Left cardiac atrium (tissue), 4 donors: ENCODE measurements around the gene SDK1. TPM values are rescaled to one million over a fixed set of nuclear protein-coding genes. Genes with fewer than 3 reads are reported as not detected.
"Not testable (repeated sequence)": the region's sequence is repeated elsewhere in the genome, so short reads cannot be mapped to it uniquely, and the experiment has no call there.

Source experiments
- ATAC-seq, 2 donors: fragments of 200-7000 bp; cut with Tn5 transposase; one replicate each; pipeline ENCODE4 v1.9.1; 2020; ENCODE audit warnings: mild to moderate bottlenecking in 2 of 2, moderate library complexity in 2 of 2
- DNase-seq: peaks from one replicate; pipeline ENCODE4 v3.0.0-alpha.2; 2020
- intact Hi-C, 2 donors: fragments of 100-400 bp; cut with DNase I; formaldehyde crosslinking; loops; one replicate each; pipeline versions ENCODE4 v1.14.1 to v1.15.1; 2022 to 2023
- total RNA-seq, 2 donors: library from RNA; stranded (reverse); fragmentation: NEBNext Ultra II Directional; extraction: Animal tissue kit (Norgen Biotek cat#: 25700); gene quantifications; one replicate each; pipeline ENCODE4 v1.2.1, GENCODE V29; 2021
- donor health status: DM: no; HTN: yes; CAD: no.
- donor health status: DM: no; HTN: yes; CAD: no; lungs with severe emphysema.
- donor health status: DM: yes; HTN: yes; CAD: no.
- donor health status: Dilated cardiomyopathy.

The SDK1 gene
- total RNA-seq, 2 donors from 2014 or later, result 2.0 to 2.8 TPM

- no peak for ATAC-seq
- intact Hi-C loops, result no loop called here
- DNase-seq, result no peak
These were observed 1006.5 kb downstream of the SDK1 start for GRCh38 chr7:4307316-4308204.

- ATAC-seq (no peak), DNase-seq (no peak)
- intact Hi-C loops, result no loop called here
These were observed 1007.1 kb downstream of the SDK1 start for GRCh38 chr7:4308205-4308590.

- intact Hi-C loops, ATAC-seq: not testable (repeated sequence)
These were observed 1012.9 kb downstream of the SDK1 start for GRCh38 chr7:4313911-4314310.

GRCh38 chr7:4314316-4314715 lies 1013.3 kb downstream of the SDK1 start:
- intact Hi-C loops, ATAC-seq, DNase-seq: not testable (repeated sequence)

More at GRCh38 chr7:4313911-4314310, 1012.9 kb downstream of the SDK1 start:
- not testable (repeated sequence) for DNase-seq
